Panc1 (cell line): ENCODE data around the gene UBE2G2.

Source experiments
- TF ChIP-seq, protein P1 (sequence below): fragments of 450-650 bp; IDR thresholded peaks from 2 replicates; pipeline ENCODE4 v1.5.1; 2017; ENCODE audit warnings: mild to moderate bottlenecking
- TF ChIP-seq, protein P2 (sequence below), 2 experiments: IDR thresholded peaks; 2 replicates each; pipeline ENCODE4 v1.6.1; 2011 to 2012; ENCODE audit warnings: low read depth in 2 of 2, control low read depth in 1 of 2, low read length in 1 of 2, mild to moderate bottlenecking in 1 of 2, moderate library complexity in 1 of 2; ENCODE audit not compliant: insufficient read depth in 1 of 2

DNA sequence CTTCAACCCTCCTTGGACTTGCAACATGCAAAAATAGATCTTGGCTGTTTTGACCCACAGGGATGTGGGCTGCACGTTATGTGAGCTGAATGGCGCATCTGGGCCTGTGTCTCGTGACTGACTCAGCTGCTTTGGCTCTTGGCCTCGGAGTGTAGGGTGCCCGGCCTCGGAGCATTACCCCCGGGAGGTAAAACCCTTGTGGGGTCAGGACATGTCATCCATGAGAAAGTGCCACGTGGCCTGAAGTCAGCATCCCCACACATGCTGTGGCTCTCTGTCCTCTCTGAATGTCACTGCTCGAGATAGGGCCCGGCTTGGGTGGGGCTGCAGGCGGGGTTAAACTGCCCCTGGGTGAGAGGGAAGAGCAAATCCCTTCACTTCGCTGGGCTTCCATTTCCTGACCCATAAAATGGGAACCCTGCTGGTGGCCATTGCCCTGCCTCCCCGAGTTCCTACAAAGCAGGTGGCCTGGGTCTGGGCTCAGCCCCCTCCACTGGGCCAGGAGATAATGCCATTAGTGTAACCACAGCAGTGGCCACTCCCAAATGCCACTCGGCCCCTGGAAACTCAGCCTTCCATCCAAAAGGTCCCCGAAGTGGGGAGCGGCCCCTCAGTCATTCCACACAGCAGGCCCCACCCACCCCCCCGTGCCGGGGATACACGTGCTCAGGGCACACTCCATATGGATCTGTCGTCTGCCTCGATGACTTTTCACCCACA is 67.4 kb downstream of the UBE2G2 start:
- TF ChIP-seq, protein P1, sequence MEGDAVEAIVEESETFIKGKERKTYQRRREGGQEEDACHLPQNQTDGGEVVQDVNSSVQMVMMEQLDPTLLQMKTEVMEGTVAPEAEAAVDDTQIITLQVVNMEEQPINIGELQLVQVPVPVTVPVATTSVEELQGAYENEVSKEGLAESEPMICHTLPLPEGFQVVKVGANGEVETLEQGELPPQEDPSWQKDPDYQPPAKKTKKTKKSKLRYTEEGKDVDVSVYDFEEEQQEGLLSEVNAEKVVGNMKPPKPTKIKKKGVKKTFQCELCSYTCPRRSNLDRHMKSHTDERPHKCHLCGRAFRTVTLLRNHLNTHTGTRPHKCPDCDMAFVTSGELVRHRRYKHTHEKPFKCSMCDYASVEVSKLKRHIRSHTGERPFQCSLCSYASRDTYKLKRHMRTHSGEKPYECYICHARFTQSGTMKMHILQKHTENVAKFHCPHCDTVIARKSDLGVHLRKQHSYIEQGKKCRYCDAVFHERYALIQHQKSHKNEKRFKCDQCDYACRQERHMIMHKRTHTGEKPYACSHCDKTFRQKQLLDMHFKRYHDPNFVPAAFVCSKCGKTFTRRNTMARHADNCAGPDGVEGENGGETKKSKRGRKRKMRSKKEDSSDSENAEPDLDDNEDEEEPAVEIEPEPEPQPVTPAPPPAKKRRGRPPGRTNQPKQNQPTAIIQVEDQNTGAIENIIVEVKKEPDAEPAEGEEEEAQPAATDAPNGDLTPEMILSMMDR: no peak
- TF ChIP-seq, protein P2, sequence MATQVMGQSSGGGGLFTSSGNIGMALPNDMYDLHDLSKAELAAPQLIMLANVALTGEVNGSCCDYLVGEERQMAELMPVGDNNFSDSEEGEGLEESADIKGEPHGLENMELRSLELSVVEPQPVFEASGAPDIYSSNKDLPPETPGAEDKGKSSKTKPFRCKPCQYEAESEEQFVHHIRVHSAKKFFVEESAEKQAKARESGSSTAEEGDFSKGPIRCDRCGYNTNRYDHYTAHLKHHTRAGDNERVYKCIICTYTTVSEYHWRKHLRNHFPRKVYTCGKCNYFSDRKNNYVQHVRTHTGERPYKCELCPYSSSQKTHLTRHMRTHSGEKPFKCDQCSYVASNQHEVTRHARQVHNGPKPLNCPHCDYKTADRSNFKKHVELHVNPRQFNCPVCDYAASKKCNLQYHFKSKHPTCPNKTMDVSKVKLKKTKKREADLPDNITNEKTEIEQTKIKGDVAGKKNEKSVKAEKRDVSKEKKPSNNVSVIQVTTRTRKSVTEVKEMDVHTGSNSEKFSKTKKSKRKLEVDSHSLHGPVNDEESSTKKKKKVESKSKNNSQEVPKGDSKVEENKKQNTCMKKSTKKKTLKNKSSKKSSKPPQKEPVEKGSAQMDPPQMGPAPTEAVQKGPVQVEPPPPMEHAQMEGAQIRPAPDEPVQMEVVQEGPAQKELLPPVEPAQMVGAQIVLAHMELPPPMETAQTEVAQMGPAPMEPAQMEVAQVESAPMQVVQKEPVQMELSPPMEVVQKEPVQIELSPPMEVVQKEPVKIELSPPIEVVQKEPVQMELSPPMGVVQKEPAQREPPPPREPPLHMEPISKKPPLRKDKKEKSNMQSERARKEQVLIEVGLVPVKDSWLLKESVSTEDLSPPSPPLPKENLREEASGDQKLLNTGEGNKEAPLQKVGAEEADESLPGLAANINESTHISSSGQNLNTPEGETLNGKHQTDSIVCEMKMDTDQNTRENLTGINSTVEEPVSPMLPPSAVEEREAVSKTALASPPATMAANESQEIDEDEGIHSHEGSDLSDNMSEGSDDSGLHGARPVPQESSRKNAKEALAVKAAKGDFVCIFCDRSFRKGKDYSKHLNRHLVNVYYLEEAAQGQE (IDR thresholded peaks at IDR 0.05; ENCODE audit: insufficient read depth in 1 of 2, low read depth in 2 of 2, low read length in 1 of 2): no peak
